SU-DHL-6 (cell line): Measurements from ENCODE around the gene HOXD4.

ENCODE experiments used
- H2AFZ ChIP-seq: fragments of 200-600 bp; sonication (generic); 2 replicates; pipeline ENCODE4 v1.6.1; 2014; ENCODE audit warnings: low read depth, mild to moderate bottlenecking, moderate library complexity, mixed read lengths, antibody characterized with exemption, low read length; ENCODE audit not compliant: severe bottlenecking
- H3F3A ChIP-seq: fragments of 200-600 bp; shearing (Covaris generic); 2 replicates; pipeline ENCODE4 v1.6.0; 2016; ENCODE audit warnings: antibody characterized with exemption, mild to moderate bottlenecking; ENCODE audit not compliant: insufficient read depth
- H3K27ac ChIP-seq: fragments of 200-600 bp; sonication (generic); 2 replicates; pipeline ENCODE4 v1.5.1; 2016; ENCODE audit warnings: low read depth, mild to moderate bottlenecking, low read length, moderate library complexity, mixed read lengths
- H3K27me3 ChIP-seq: fragments of 200-600 bp; sonication (generic), shearing (Covaris generic); 2 replicates; pipeline ENCODE4 v1.6.0; 2014; ENCODE audit warnings: mild to moderate bottlenecking, low read length
- H3K36me3 ChIP-seq: fragments of 200-600 bp; sonication (generic); 2 replicates; pipeline ENCODE4 v1.6.1; 2014; ENCODE audit warnings: mild to moderate bottlenecking, low read length, mixed read lengths
- H3K4me2 ChIP-seq: fragments of 300-600, 200-600 bp; shearing (Covaris generic), sonication (generic); 2 replicates; pipeline ENCODE4 v1.6.0; 2014; ENCODE audit warnings: low read length, low read depth, mild to moderate bottlenecking; ENCODE audit not compliant: poor library complexity, severe bottlenecking
- H3K4me3 ChIP-seq: fragments of 200-600 bp; sonication (generic); 2 replicates; pipeline ENCODE4 v1.5.1; 2014; ENCODE audit warnings: antibody characterized with exemption, low read length, mild to moderate bottlenecking, mixed read lengths; ENCODE audit not compliant: insufficient read depth, poor library complexity, severe bottlenecking
- H3K79me2 ChIP-seq: fragments of 200-600 bp; sonication (generic); 2 replicates; pipeline ENCODE4 v1.6.1; 2014; ENCODE audit warnings: mild to moderate bottlenecking, low read length, moderate library complexity; ENCODE audit not compliant: insufficient read depth
- H3K9ac ChIP-seq: fragments of 200-600 bp; sonication (generic); 2 replicates; pipeline ENCODE4 v1.7.0; 2014; ENCODE audit warnings: mild to moderate bottlenecking, low read length
- H3K9me2 ChIP-seq: fragments of 200-600 bp; sonication (generic); replicated peaks from 2 replicates; pipeline ENCODE4 v1.6.1; 2014; ENCODE audit warnings: low read length; ENCODE audit not compliant: insufficient read depth
- H3K9me3 ChIP-seq: fragments of 200-600 bp; sonication (generic); 2 replicates; pipeline ENCODE4 v1.6.1; 2014; ENCODE audit warnings: low read length, mixed read lengths; ENCODE audit not compliant: insufficient read depth
- H4K20me1 ChIP-seq: fragments of 200-600 bp; sonication (generic); 2 replicates; pipeline ENCODE4 v1.6.1; 2014; ENCODE audit warnings: low read depth, mild to moderate bottlenecking, antibody characterized with exemption, low read length, moderate library complexity, mixed read lengths
- CTCF ChIP-seq: fragments of 200-600 bp; sonication (generic); IDR thresholded peaks from one replicate; pipeline ENCODE4 v1.5.1; 2017; ENCODE audit warnings: antibody characterized with exemption, mild to moderate bottlenecking, low read length, moderate library complexity; ENCODE audit not compliant: insufficient read depth, poor library complexity, severe bottlenecking
- EZH2phosphoT487 ChIP-seq: fragments of 200-600 bp; sonication (generic), shearing (Covaris generic); conservative IDR thresholded peaks from 2 replicates; pipeline ENCODE4 v1.6.1; 2018; ENCODE audit warnings: mild to moderate bottlenecking, antibody characterized with exemption, low read length, moderate library complexity, mixed read lengths

HOXD4 gene

GRCh38 chr2:176126929-176127773 is 24.2 kb upstream of the HOXD4 start:
- H3K36me3 ChIP-seq: no peaks in the 10 kb centered on the region
- no peaks in the 10 kb centered on the region for H3F3A ChIP-seq
- H3K4me3 ChIP-seq: no peak overlapping the region
- H4K20me1 ChIP-seq: no peaks in the 10 kb centered on the region
- no peak overlapping the region for H3K9ac ChIP-seq
- H3K27ac ChIP-seq: no peak overlapping the region
- H2AFZ ChIP-seq: no peak overlapping the region
- H3K9me2 ChIP-seq: no peaks in the 10 kb centered on the region
- no peaks in the 10 kb centered on the region for H3K27me3 ChIP-seq
- no peaks in the 10 kb centered on the region for H3K9me3 ChIP-seq
- no peaks in the 10 kb centered on the region for H3K79me2 ChIP-seq
- H3K4me2 ChIP-seq: no peak overlapping the region
- TF ChIP-seq EZH2phosphoT487 (no peak), CTCF (peak; percentile 20)

DNA sequence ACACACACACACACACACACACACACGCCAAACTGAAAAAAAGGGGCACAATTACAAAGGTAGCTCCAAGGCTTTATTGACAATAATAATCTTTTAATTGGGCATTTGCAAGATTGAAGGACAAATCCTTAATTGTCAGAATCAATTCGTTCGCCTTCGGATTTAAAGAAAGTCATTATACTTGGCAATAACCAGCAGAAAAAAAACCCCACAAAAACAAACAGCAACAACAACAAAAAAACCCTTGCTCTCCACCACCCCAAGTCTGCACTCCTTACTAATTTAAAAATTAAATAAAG is 23.6 kb upstream of the HOXD4 start:
- Histone ChIP-seq H4K20me1 (no peaks in the 10 kb centered on the region), H3F3A (no peaks in the 10 kb centered on the region), H3K9me2 (no peaks in the 10 kb centered on the region), H3K4me2 (no peak overlapping the region), H3K79me2 (no peaks in the 10 kb centered on the region), H3K9me3 (no peaks in the 10 kb centered on the region), H3K27me3 (no peaks in the 10 kb centered on the region), H3K27ac (no peak overlapping the region), H3K9ac (no peak overlapping the region), H3K4me3 (no peak overlapping the region), H3K36me3 (no peaks in the 10 kb centered on the region), H2AFZ (no peak overlapping the region)
- no peak for TF ChIP-seq EZH2phosphoT487
- TF ChIP-seq CTCF: no peak

- no peaks in the 10 kb centered on the region for H3K27me3 ChIP-seq
- no peak for TF ChIP-seq CTCF
- no peak overlapping the region for H3K4me3 ChIP-seq
- H3K79me2 ChIP-seq: no peaks in the 10 kb centered on the region
- H4K20me1 ChIP-seq: no peaks in the 10 kb centered on the region
- no peaks in the 10 kb centered on the region for H3K9me3 ChIP-seq
- no peaks in the 10 kb centered on the region for H3K36me3 ChIP-seq
- no peak overlapping the region for H3K9ac ChIP-seq
- no peaks in the 10 kb centered on the region for H3K9me2 ChIP-seq
- H3K27ac ChIP-seq: no peak overlapping the region
- H2AFZ ChIP-seq: no peak overlapping the region
- H3F3A ChIP-seq: no peaks in the 10 kb centered on the region
- H3K4me2 ChIP-seq: no peak overlapping the region
These were observed 23.0 kb upstream of the HOXD4 start for GRCh38 chr2:176128172-176128981.
